ENCODE data around the gene KCNS1.
A peak's percentile ranks its signal among the peaks of the same experiment; 100 is the strongest.

GRCh38 chr20:45095805-45096238, 5.1 kb downstream of the KCNS1 start:
- TF ChIP-seq CTCF (IDR thresholded peaks at IDR 0.05; ENCODE audit: low read length) (peak; percentile 73), EZH2 (IDR thresholded peaks at IDR 0.05; ENCODE audit: borderline replicate concordance, low read length) (no peak)

Measured in OCI-LY1 (cell line).